ENCODE measurements around the gene IGFBP1. TPM values are rescaled to one million over a fixed set of nuclear protein-coding genes. Genes with fewer than 3 reads are reported as not detected.

IGFBP1 gene
- total RNA-seq, 4 donors from 2014 or later = 0.48 TPM; not detected in 3

DNA sequence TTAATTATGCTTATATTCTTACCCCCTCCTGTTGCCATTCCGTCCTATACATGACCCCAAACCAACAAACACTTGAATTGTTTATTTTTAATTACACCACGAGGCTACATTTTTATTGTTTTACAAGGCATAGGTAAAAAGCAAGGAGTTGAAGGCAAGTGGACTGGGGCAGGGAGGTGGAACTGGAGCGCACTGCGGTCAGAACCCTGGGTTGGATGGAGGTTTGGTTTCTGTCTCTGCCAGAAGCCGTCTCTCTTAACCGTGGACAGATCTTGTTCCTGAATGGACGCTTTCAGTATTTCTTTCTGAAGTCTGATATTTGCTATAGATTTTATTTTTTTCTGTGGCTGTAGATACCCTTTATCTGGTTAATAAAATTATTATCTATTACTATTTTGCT lies 52.7 kb downstream of the IGFBP1 start:
- 73% methylated on average over 7 of the region's 7 CpGs for WGBS
- Histone ChIP-seq H3K27ac (no peak overlapping the region), H3K36me3 (no peaks in the 10 kb centered on the region), H3K27me3 (peaks cover 12% of the 10 kb centered on the region), H3K9me3 (no peaks in the 10 kb centered on the region), H3K4me1 (no peaks in the 10 kb centered on the region), H3K4me3 (no peak overlapping the region)
- TF ChIP-seq POLR2AphosphoS5 (IDR thresholded peaks at IDR 0.05) = no peak
- no peak for TF ChIP-seq POLR2A (IDR thresholded peaks at IDR 0.05)
- TF ChIP-seq, protein P1, sequence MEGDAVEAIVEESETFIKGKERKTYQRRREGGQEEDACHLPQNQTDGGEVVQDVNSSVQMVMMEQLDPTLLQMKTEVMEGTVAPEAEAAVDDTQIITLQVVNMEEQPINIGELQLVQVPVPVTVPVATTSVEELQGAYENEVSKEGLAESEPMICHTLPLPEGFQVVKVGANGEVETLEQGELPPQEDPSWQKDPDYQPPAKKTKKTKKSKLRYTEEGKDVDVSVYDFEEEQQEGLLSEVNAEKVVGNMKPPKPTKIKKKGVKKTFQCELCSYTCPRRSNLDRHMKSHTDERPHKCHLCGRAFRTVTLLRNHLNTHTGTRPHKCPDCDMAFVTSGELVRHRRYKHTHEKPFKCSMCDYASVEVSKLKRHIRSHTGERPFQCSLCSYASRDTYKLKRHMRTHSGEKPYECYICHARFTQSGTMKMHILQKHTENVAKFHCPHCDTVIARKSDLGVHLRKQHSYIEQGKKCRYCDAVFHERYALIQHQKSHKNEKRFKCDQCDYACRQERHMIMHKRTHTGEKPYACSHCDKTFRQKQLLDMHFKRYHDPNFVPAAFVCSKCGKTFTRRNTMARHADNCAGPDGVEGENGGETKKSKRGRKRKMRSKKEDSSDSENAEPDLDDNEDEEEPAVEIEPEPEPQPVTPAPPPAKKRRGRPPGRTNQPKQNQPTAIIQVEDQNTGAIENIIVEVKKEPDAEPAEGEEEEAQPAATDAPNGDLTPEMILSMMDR (IDR thresholded peaks at IDR 0.05) = no peak
- no peak for TF ChIP-seq EP300 (IDR thresholded peaks at IDR 0.05)
- DNase-seq (ENCODE audit: low spot score in 2 of 2) = no peak

Other genes starting within 250 kb of the IGFBP1 start
- gene CCDC201, start 15.4 kb upstream of the IGFBP1 start, total RNA-seq = not detected
- gene IGFBP3, start 32.8 kb downstream of the IGFBP1 start, total RNA-seq = 100 to 1,000 TPM; 120 to 519 (median 223) TPM